ENCODE measurements around the gene SBF1.

The SBF1 gene

DNA sequence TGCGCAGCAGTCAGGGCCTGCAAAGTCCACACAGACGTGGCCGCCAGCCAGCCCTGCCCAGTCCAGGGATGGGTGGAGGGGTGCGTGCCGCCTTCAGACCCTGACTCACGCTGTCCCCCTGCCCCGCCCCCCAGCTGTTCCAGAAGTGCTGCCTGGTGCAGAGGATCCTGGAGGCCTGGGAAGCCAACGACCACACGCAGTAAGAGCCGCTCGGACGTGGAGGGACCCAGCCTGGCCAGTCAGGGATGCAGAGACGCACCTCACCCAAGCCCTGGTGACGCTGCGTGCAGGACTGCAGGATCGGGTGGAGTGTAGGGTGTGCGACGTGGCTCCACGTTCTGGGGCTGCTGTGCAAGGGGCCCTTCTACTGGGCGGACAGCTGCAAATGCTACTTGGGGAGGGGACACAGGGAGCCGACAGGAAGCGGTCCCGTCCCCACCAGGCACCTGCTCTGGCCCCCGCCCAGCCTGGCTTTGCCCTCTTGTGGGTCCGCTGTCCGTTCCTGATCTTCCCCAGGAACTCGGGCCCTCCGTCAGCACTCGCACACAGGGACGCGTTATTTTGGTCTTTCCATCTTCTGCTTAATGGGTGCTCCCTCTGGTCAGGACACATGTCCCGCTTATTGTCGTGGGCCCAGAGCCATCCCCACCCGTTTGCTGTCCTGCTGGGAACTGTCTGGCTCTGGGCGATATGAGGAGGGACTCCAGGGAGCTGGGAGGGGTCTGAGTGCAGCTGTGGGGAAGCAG, 42.5 kb downstream of the SBF1 start:
- DNase-seq (ENCODE audit: low read depth) = no peak
- TF ChIP-seq, protein P1, sequence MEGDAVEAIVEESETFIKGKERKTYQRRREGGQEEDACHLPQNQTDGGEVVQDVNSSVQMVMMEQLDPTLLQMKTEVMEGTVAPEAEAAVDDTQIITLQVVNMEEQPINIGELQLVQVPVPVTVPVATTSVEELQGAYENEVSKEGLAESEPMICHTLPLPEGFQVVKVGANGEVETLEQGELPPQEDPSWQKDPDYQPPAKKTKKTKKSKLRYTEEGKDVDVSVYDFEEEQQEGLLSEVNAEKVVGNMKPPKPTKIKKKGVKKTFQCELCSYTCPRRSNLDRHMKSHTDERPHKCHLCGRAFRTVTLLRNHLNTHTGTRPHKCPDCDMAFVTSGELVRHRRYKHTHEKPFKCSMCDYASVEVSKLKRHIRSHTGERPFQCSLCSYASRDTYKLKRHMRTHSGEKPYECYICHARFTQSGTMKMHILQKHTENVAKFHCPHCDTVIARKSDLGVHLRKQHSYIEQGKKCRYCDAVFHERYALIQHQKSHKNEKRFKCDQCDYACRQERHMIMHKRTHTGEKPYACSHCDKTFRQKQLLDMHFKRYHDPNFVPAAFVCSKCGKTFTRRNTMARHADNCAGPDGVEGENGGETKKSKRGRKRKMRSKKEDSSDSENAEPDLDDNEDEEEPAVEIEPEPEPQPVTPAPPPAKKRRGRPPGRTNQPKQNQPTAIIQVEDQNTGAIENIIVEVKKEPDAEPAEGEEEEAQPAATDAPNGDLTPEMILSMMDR (IDR thresholded peaks at IDR 0.05; ENCODE audit: insufficient read depth, low read depth, low read length, missing control alignments) = no peak

DNA sequence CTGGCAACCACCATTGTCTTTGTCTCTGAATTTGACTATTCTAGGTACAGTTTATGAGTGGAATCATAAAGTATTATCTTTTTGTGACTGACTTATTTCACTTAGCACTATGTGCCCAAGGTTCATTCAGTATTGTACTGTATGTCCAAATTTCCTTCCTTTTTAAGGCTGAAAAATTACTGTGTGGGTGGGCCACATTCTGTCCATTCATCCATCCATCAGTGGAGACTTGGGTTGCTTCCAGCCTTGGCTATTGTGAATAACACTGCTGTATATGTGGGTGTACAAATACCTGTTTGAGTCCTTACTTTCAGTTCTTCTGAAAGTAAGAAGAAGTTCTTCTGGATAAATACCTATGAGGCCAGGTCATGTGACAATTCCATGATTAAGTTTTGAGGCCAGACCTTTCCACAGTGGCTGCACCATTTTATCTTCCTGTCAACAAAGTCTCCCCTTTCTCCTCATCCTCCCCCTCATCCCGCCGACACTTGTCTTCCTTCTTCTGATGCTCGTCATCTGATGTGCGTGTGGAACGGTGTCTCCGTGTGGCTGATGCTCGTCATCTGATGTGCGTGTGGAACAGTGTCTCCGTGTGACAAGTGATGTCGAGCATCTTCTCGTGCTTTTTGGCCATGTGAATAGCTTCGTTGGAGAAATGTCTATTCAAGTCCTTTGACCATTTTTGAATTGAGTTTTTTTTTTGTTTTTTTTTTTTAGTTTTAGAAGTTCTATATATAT, 49.5 kb downstream of the SBF1 start:
- no peak overlapping the region for H3K4me3 ChIP-seq (ENCODE audit: low read length)
- TF ChIP-seq, protein P1 (IDR thresholded peaks at IDR 0.05; ENCODE audit: insufficient read depth, low read depth, low read length, missing control alignments) = no peak
- no peak for DNase-seq (ENCODE audit: low read depth)

More for the DNA sequence above, 42.5 kb downstream of the SBF1 start:
- no peak overlapping the region for H3K4me3 ChIP-seq (ENCODE audit: low read length)

- DNase-seq (ENCODE audit: low read depth) = no peak
- TF ChIP-seq, protein P1 (IDR thresholded peaks at IDR 0.05; ENCODE audit: insufficient read depth, low read depth, low read length, missing control alignments) = no peak
- H3K4me3 ChIP-seq (ENCODE audit: low read length) = no peak overlapping the region
Measured at GRCh38 chr22:50423956-50424355, 50.9 kb downstream of the SBF1 start.

GRCh38 chr22:50422961-50423815, 51.6 kb downstream of the SBF1 start:
- no peak overlapping the region for H3K4me3 ChIP-seq (ENCODE audit: low read length)
- DNase-seq (ENCODE audit: low read depth) = no peak
- TF ChIP-seq, protein P1 (IDR thresholded peaks at IDR 0.05; ENCODE audit: insufficient read depth, low read depth, low read length, missing control alignments) = no peak

DNA sequence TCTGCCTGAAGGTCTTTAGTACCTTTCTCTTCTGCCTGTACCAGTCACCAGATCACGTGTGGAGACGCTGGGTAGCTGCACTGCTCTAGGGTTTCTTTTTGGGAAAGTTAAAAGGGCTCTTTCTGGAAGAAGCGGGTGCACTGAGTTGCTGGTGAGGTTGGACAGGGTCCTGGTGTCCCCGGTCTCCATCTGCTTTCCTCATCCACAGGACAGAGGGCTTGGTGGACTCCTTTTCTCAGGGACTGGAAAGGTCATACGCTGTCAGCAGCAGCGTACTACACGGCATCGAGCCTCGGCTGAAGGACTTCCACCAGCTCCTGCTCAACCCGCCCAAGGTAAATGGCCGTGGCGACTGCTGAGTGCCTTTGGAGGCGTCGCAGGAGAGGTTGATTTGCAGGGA, 52.8 kb downstream of the SBF1 start:
- no peak for DNase-seq (ENCODE audit: low read depth)
- TF ChIP-seq, protein P1 (IDR thresholded peaks at IDR 0.05; ENCODE audit: insufficient read depth, low read depth, low read length, missing control alignments) = no peak
- no peak overlapping the region for H3K4me3 ChIP-seq (ENCODE audit: low read length)

GRCh38 chr22:50420581-50420980, 54.3 kb downstream of the SBF1 start:
- no peak overlapping the region for H3K4me3 ChIP-seq (ENCODE audit: low read length)
- DNase-seq (ENCODE audit: low read depth) = no peak
- TF ChIP-seq, protein P1 (IDR thresholded peaks at IDR 0.05; ENCODE audit: insufficient read depth, low read depth, low read length, missing control alignments) = no peak

Data from epithelial cell of esophagus (primary cell).